ENCODE results near the gene FOSL2. TPM values are rescaled to one million over a fixed set of nuclear protein-coding genes. Genes with fewer than 3 reads are reported as not detected.

FOSL2 gene
- total RNA-seq, 4 donors from 2014 or later, result 298 to 370 (median 337) TPM

- Histone ChIP-seq H3K27me3 (no peaks in the 10 kb centered on the region), H3K4me3 (peak overlapping the region; percentile 8), H3K27ac (peak overlapping the region; percentile 90), H3K9me3 (no peaks in the 10 kb centered on the region), H3K4me1 (peaks cover 36% of the 10 kb centered on the region), H3K36me3 (no peaks in the 10 kb centered on the region)
- DNase-seq (ENCODE audit: low spot score in 2 of 2), result peak in 1 of 2 donors; percentile 89
- TF ChIP-seq POLR2A (IDR thresholded peaks at IDR 0.05) (no peak), POLR2AphosphoS5 (IDR thresholded peaks at IDR 0.05) (peak in 2 of 3 donors; percentile 77 to 89)
- 61% methylated on average over 12 of the region's 17 CpGs for whole genome bisulfite sequencing
These were observed 43.9 kb downstream of the FOSL2 start for GRCh38 chr2:28436525-28437051.

DNA sequence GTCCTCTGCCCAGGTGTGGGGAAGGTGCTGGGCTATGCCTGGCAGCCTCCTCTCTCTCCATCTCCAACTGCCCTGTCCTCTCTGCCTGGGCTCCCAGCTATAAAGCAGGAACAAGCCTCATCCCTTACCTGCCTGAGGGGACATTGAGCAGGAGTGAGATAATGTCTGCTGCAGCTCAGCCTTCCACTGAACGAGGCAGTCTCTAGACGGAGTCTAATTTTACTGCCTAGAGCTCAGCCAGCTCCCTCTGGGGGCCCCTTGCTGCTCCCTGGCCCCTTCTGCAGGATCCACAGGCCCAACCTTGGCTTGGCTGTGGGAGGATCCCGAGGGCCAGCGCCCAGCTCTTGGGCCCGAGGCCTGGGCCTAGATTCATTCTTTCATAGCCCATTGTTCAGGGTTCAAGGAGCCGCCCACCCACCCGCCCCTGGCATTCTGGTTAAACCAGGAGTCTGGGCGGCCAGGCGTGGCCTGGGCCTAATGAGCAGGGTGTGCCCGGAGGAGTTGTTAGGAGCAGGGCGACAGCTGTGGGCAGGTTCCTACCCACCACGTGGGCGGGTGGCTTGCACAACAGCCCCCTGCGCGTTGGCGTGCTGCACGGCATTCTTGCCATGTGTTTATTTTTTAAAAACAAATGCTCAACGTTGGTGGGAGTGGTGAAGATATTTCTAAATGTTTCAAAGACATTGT, 44.6 kb downstream of the FOSL2 start:
- DNase-seq (ENCODE audit: low spot score in 2 of 2), result peak; percentile 79 to 84
- H3K27ac ChIP-seq, result peak overlapping the region; percentile 90

GRCh38 chr2:28437918-28438317, 45.3 kb downstream of the FOSL2 start:
- 81% methylated on average over 5 of the region's 5 CpGs for WGBS
- DNase-seq (ENCODE audit: low spot score in 2 of 2), result peak in 1 of 2 donors; percentile 70
- no peak for TF ChIP-seq CTCF (IDR thresholded peaks at IDR 0.05)
- TF ChIP-seq POLR2AphosphoS5 (IDR thresholded peaks at IDR 0.05), result no peak
- TF ChIP-seq POLR2A (IDR thresholded peaks at IDR 0.05), result no peak
- no peak for TF ChIP-seq EP300 (IDR thresholded peaks at IDR 0.05)
- H3K4me1 ChIP-seq, result peaks cover 36% of the 10 kb centered on the region
- H3K9me3 ChIP-seq, result no peaks in the 10 kb centered on the region
- H3K27me3 ChIP-seq, result no peaks in the 10 kb centered on the region
- H3K36me3 ChIP-seq, result no peaks in the 10 kb centered on the region
- H3K4me3 ChIP-seq, result no peak overlapping the region
- H3K27ac ChIP-seq, result peak overlapping the region; percentile 90

More for the DNA sequence above, 44.6 kb downstream of the FOSL2 start:
- peak overlapping the region; percentile 8 for H3K4me3 ChIP-seq
- H3K36me3 ChIP-seq, result no peaks in the 10 kb centered on the region
- H3K4me1 ChIP-seq, result peaks cover 36% of the 10 kb centered on the region
- no peaks in the 10 kb centered on the region for H3K9me3 ChIP-seq
- WGBS, result 43% methylated on average over 11 of the region's 18 CpGs
- TF ChIP-seq EP300 (IDR thresholded peaks at IDR 0.05) (no peak), CTCF (IDR thresholded peaks at IDR 0.05) (no peak), POLR2A (IDR thresholded peaks at IDR 0.05) (no peak), POLR2AphosphoS5 (IDR thresholded peaks at IDR 0.05) (peak in 2 of 3 donors; percentile 32 to 91)
- no peaks in the 10 kb centered on the region for H3K27me3 ChIP-seq

- H3K4me3 ChIP-seq, result no peak overlapping the region
- peak overlapping the region; percentile 90 for H3K27ac ChIP-seq
- H3K27me3 ChIP-seq, result no peaks in the 10 kb centered on the region
- peak in 1 of 2 donors; percentile 70 for DNase-seq (ENCODE audit: low spot score in 2 of 2)
- 89% methylated on average over 9 of the region's 13 CpGs for WGBS
- H3K4me1 ChIP-seq, result peaks cover 36% of the 10 kb centered on the region
- H3K9me3 ChIP-seq, result no peaks in the 10 kb centered on the region
- TF ChIP-seq CTCF (IDR thresholded peaks at IDR 0.05) (no peak), EP300 (IDR thresholded peaks at IDR 0.05) (no peak), POLR2AphosphoS5 (IDR thresholded peaks at IDR 0.05) (no peak), POLR2A (IDR thresholded peaks at IDR 0.05) (no peak)
- no peaks in the 10 kb centered on the region for H3K36me3 ChIP-seq
These were observed 45.9 kb downstream of the FOSL2 start for GRCh38 chr2:28438532-28439063.

DNA sequence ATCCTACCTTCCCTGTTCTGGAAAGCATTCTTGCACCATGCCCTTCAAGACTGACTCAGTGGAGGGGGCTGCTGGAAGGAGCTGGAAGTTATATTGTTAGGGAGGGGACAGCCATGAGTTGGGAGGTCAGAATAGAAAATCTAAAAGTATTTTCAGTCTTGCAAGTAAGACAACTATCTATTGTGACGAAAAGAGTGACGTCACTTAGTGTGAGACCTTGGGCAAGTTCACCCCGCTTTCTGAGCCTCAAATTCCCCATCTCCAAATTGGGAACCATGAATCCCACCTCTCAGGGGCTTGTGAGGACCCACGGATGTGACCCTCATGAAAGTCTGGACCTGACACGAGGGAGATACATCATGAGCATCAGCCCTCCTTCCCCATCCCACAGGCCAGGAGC, 46.5 kb downstream of the FOSL2 start:
- DNase-seq (ENCODE audit: low spot score in 2 of 2), result no peak
- no peaks in the 10 kb centered on the region for H3K27me3 ChIP-seq
- H3K9me3 ChIP-seq, result no peaks in the 10 kb centered on the region
- H3K27ac ChIP-seq, result no peak overlapping the region
- WGBS, result 70% methylated on average over 5 of the region's 5 CpGs
- TF ChIP-seq EP300 (IDR thresholded peaks at IDR 0.05), result no peak
- no peak for TF ChIP-seq CTCF (IDR thresholded peaks at IDR 0.05)
- no peak for TF ChIP-seq POLR2A (IDR thresholded peaks at IDR 0.05)
- no peak for TF ChIP-seq POLR2AphosphoS5 (IDR thresholded peaks at IDR 0.05)
- H3K36me3 ChIP-seq, result no peaks in the 10 kb centered on the region
- peaks cover 36% of the 10 kb centered on the region for H3K4me1 ChIP-seq
- H3K4me3 ChIP-seq, result no peak overlapping the region
